MCF 10A (cell line): ENCODE data around the gene HHIP. TPM values are rescaled to one million over a fixed set of nuclear protein-coding genes. Genes with fewer than 3 reads are reported as not detected.

Source experiments
- BruUV-seq: library from RNA; stranded (reverse); fragments of 400-500 nt; replicated peaks from 2 replicates; lab custom pipeline; 2021; lab: Mats Ljungman, UMichigan
- CTCF ChIA-PET: fragments of 300-600 bp; sonication (Branson Sonifier 250); formaldehyde crosslinking; extraction: SDS; loops from one replicate; lab custom pipeline; 2021; ENCODE audit warnings: antibody characterized with exemption, inconsistent platforms; lab: Yijun Ruan, JAX
- POLR2A ChIA-PET: fragments of 300-600, 350-650 bp; sonication (Branson Sonifier 250); formaldehyde crosslinking; extraction: SDS; loops from one replicate; lab custom pipeline; 2020; ENCODE audit warnings: antibody characterized with exemption, inconsistent platforms; lab: Yijun Ruan, JAX
- DNase-seq: peaks from one replicate; pipeline ENCODE4 v3.0.0-alpha.2; 2018; ENCODE audit not compliant: unreplicated experiment
- H3K27ac Mint-ChIP-seq: one replicate; pipeline ENCODE4 v1.8.0; 2022; ENCODE audit warnings: mild to moderate bottlenecking, low read depth, mixed read lengths; ENCODE audit not compliant: unreplicated experiment
- H3K27me3 Mint-ChIP-seq: one replicate; pipeline ENCODE4 v1.8.0; 2022; ENCODE audit warnings: mixed read lengths; ENCODE audit not compliant: insufficient read depth, unreplicated experiment
- H3K36me3 Mint-ChIP-seq: one replicate; pipeline ENCODE4 v1.8.0; 2022; ENCODE audit warnings: mild to moderate bottlenecking, moderate library complexity, mixed read lengths; ENCODE audit not compliant: insufficient read depth, unreplicated experiment
- H3K4me1 Mint-ChIP-seq: one replicate; pipeline ENCODE4 v1.8.0; 2022; ENCODE audit warnings: mixed read lengths; ENCODE audit not compliant: insufficient read depth, unreplicated experiment
- H3K4me3 Mint-ChIP-seq: one replicate; pipeline ENCODE4 v1.8.0; 2022; ENCODE audit warnings: mild to moderate bottlenecking, moderate library complexity, mixed read lengths; ENCODE audit not compliant: unreplicated experiment
- H3K9me3 Mint-ChIP-seq: one replicate; pipeline ENCODE4 v1.8.0; 2022; ENCODE audit warnings: mixed read lengths; ENCODE audit not compliant: unreplicated experiment
- CTCF ChIP-seq: fragments of 200-600 bp; IDR thresholded peaks from one replicate; pipeline ENCODE4 v1.8.0; 2022; ENCODE audit warnings: antibody characterized with exemption, mild to moderate bottlenecking; ENCODE audit not compliant: unreplicated experiment
- intact Hi-C: fragments of 100-400 bp; cut with micrococcal nuclease; formaldehyde crosslinking; loops from 2 replicates; pipeline ENCODE4 v1.14.1; 2022
- total RNA-seq: library from RNA; stranded (reverse); gene quantifications from 2 replicates; pipeline ENCODE4 v1.2.3, GENCODE V29; 2022

The HHIP gene
- total RNA-seq, 1 experiment from 2014 or later = 0.12 TPM

GRCh38 chr4:144663834-144664475 is 18.0 kb downstream of the HHIP start:
- no peak for DNase-seq
- Mint-ChIP-seq H3K27ac (no peak overlapping the region), H3K4me3 (no peak overlapping the region), H3K27me3 (no peaks in the 10 kb centered on the region), H3K36me3 (no peaks in the 10 kb centered on the region), H3K9me3 (no peaks in the 10 kb centered on the region), H3K4me1 (peaks cover 5% of the 10 kb centered on the region)
- intact Hi-C loops = no loop called here
- TF ChIP-seq CTCF = no peak
- ChIA-PET CTCF (interaction anchor here (1.0 kb wide), 1 partner anchor 13 kb away, joined by 4 read pairs; no protein-coding TSS in a partner anchor), POLR2A (interaction anchor here (0.6 kb wide), 1 partner anchor 124 kb away, joined by 5 read pairs; no protein-coding TSS in a partner anchor)
- no TSS peak for BruUV-seq

GRCh38 chr4:144666539-144667175 is 20.7 kb downstream of the HHIP start:
- Mint-ChIP-seq H3K27me3 (no peaks in the 10 kb centered on the region), H3K9me3 (no peaks in the 10 kb centered on the region), H3K4me1 (peaks cover 5% of the 10 kb centered on the region), H3K36me3 (no peaks in the 10 kb centered on the region), H3K4me3 (no peak overlapping the region), H3K27ac (no peak overlapping the region)
- TF ChIP-seq CTCF = no peak
- CTCF ChIA-PET = no interaction called here
- BruUV-seq = no TSS peak
- peak; percentile 45 for DNase-seq
- POLR2A ChIA-PET = interaction anchor here (0.6 kb wide), 1 partner anchor 336 kb away, joined by 3 read pairs; no protein-coding TSS in a partner anchor
- intact Hi-C loops = no loop called here

GRCh38 chr4:144667500-144667899 is 21.5 kb downstream of the HHIP start:
- no peaks in the 10 kb centered on the region for H3K9me3 Mint-ChIP-seq
- H3K4me3 Mint-ChIP-seq = no peak overlapping the region
- no peaks in the 10 kb centered on the region for H3K36me3 Mint-ChIP-seq
- ChIA-PET POLR2A (interaction anchor here (0.6 kb wide), 1 partner anchor 337 kb away, joined by 3 read pairs; no protein-coding TSS in a partner anchor), CTCF (no interaction called here)
- intact Hi-C loops = no loop called here
- no peak overlapping the region for H3K27ac Mint-ChIP-seq
- no TSS peak for BruUV-seq
- TF ChIP-seq CTCF = no peak
- peak; percentile 15 for DNase-seq
- H3K27me3 Mint-ChIP-seq = no peaks in the 10 kb centered on the region
- peaks cover 5% of the 10 kb centered on the region for H3K4me1 Mint-ChIP-seq

- CTCF ChIA-PET = interaction anchor here (0.7 kb wide), 2 partner anchors 97 to 493 kb away, joined by 3 to 5 read pairs; no protein-coding TSS in a partner anchor
- TF ChIP-seq CTCF = no peak
- no TSS peak for BruUV-seq
These were observed 24.8 kb downstream of the HHIP start for GRCh38 chr4:144670776-144671175.

More at GRCh38 chr4:144670776-144671175, 24.8 kb downstream of the HHIP start:
- H3K4me3 Mint-ChIP-seq = no peak overlapping the region
- H3K9me3 Mint-ChIP-seq = no peaks in the 10 kb centered on the region
- peaks cover 5% of the 10 kb centered on the region for H3K4me1 Mint-ChIP-seq
- no peaks in the 10 kb centered on the region for H3K27me3 Mint-ChIP-seq
- intact Hi-C loops = no loop called here
- POLR2A ChIA-PET = no interaction called here
- no peak for DNase-seq
- H3K36me3 Mint-ChIP-seq = no peaks in the 10 kb centered on the region
- H3K27ac Mint-ChIP-seq = no peak overlapping the region
